ENCODE data around the gene PLEK2.

GRCh38 chr14:67357186-67357968 lies 54.6 kb downstream of the PLEK2 start:
- no peak for TF ChIP-seq POLR2A (IDR thresholded peaks at IDR 0.05)
- TF ChIP-seq, protein P1, sequence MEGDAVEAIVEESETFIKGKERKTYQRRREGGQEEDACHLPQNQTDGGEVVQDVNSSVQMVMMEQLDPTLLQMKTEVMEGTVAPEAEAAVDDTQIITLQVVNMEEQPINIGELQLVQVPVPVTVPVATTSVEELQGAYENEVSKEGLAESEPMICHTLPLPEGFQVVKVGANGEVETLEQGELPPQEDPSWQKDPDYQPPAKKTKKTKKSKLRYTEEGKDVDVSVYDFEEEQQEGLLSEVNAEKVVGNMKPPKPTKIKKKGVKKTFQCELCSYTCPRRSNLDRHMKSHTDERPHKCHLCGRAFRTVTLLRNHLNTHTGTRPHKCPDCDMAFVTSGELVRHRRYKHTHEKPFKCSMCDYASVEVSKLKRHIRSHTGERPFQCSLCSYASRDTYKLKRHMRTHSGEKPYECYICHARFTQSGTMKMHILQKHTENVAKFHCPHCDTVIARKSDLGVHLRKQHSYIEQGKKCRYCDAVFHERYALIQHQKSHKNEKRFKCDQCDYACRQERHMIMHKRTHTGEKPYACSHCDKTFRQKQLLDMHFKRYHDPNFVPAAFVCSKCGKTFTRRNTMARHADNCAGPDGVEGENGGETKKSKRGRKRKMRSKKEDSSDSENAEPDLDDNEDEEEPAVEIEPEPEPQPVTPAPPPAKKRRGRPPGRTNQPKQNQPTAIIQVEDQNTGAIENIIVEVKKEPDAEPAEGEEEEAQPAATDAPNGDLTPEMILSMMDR (IDR thresholded peaks at IDR 0.05), result no peak
